ENCODE data around the gene MAPRE3.

- TF ChIP-seq CTCF (conservative IDR thresholded peaks at IDR 0.05 in 1 of 2, IDR thresholded peaks at IDR 0.05 in 1 of 2; ENCODE audit: low read depth in 1 of 2, low read length in 2 of 2) (no peak), EZH2 (IDR thresholded peaks at IDR 0.05; ENCODE audit: low read length, missing control alignments) (no peak)
Observed at GRCh38 chr2:27059141-27059820, 88.8 kb downstream of the MAPRE3 start.

Measured in fibroblast of lung (primary cell).